GM19099 (cell line): ENCODE data around the gene FMNL3.

Experiments used
- POLR2A ChIP-seq: IDR thresholded peaks from 3 replicates; pipeline ENCODE4 v1.6.1; 2011; ENCODE audit warnings: low read depth; ENCODE audit not compliant: insufficient read length; ENCODE audit errors: extremely low read depth

Gene FMNL3

DNA sequence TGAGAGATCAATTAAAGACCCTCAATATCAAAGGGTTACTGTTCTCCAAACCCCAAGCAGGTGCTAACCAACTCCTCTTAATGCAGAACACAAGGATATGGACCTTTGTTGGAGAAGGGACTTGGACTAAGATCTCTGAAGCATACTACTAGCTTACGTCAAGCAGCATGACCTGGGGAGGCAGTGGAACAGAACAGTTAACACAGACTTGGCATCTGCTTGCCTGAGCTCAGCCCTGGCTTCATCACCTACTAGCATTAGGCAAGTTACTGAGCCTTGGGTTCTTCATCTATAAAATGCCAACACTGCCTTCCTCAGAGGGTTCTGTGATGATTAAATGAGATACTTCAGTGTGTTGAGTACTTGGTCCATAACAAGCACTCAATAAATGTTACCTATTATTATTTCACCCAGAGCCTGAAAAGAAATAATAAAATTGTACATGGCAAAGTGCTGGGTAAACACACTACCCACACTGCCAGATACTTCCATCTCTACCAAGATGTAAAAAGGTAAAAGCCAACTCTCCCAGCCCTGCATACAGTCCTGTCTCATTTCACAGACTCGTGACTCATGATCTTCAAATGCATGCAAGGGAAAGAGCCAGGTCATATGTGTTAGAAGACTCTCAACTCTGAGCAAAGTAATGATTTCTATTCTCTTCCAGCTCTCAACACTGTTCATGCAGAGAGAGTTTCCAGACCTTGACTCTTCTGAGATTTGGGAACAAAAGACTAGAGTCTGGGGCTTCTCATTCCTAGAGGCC is 39.7 kb downstream of the FMNL3 start:
- TF ChIP-seq POLR2A = no peak

DNA sequence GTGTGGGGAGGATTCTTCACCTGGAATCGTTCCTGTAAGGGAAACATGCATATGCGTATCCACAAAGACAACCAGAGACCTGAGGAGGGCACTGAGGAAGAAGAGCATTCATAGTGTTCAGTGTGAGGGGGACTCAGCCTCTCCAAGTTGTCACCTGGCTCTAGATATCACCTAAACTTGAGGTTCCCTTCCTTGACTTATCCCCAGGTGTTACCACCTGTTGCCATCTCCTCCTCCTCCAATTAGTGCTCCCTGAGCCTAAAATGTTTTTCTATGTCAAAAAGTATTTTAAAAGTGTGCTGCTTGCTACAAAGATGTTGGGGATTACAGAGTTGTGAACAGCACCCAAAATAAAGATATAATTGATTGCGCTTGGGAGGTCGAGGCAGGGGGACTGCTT is 41.0 kb downstream of the FMNL3 start:
- TF ChIP-seq POLR2A = no peak

DNA sequence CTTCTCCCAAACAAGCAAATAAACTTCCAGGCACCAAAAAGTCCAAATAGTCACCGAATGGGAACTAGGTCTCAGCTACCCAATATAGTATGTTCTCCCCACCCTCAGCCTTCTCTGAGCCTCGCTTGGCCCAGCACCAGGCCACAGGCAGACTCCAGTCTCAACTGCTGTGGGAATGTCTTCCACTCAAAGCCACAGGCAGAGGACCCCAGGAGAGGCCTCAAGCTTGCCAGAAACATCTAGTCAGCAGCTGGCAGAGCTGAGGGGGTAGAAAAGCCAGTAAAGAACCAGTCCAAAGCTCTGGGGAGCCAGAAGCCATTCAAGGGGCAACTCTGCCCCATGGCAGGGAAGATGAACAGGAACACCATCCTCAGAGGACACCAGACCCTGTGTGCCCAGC is 41.8 kb downstream of the FMNL3 start:
- no peak for TF ChIP-seq POLR2A

DNA sequence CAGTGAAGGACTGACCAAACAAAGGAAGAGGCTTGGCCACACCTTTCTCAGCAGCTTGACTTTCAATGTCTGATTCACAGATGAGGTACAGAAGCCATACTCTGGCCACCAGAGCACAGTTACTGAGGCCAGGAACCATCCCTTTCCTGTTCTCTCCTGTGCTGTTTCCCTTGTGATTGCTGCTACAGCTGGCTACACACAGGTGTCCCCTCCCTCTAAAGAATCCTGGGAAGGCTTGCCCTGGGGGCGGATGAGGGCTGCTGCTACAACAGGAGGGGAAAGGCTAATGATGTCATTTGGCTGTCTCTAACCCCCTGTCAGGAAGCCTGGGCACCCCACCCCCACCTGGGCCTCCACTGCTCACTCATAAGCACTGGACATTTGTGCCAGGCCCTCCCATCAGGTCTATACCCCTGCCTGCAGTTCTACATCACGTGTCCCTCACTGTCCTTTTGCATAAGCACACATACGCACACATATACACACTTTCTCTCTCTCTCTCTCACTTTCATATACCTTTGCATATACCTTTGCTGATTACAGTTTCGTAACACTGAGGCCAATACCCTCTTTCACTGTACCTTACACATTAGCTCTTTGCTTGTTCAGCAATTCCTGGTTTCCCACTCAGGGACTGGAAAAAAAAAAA is 42.5 kb downstream of the FMNL3 start:
- no peak for TF ChIP-seq POLR2A

DNA sequence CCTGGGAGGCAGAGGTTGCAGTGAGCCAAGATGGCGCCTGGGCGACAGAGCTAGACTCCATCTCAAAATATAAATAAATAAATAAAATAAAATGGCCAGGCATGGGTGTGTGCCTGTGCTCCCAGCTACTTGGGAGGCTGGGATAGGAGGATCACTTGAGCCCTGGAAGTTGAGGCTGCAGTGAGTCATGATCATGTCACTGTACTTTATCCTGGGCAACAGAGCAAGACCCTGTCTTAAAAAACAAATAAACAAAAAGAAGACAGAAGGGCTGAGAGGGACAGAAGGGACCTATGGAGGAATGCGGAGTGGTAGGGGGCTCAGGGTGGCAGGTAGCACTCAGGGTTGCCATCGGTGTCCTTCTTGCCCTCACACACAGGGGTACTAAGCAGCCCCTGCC is 43.0 kb downstream of the FMNL3 start:
- no peak for TF ChIP-seq POLR2A

DNA sequence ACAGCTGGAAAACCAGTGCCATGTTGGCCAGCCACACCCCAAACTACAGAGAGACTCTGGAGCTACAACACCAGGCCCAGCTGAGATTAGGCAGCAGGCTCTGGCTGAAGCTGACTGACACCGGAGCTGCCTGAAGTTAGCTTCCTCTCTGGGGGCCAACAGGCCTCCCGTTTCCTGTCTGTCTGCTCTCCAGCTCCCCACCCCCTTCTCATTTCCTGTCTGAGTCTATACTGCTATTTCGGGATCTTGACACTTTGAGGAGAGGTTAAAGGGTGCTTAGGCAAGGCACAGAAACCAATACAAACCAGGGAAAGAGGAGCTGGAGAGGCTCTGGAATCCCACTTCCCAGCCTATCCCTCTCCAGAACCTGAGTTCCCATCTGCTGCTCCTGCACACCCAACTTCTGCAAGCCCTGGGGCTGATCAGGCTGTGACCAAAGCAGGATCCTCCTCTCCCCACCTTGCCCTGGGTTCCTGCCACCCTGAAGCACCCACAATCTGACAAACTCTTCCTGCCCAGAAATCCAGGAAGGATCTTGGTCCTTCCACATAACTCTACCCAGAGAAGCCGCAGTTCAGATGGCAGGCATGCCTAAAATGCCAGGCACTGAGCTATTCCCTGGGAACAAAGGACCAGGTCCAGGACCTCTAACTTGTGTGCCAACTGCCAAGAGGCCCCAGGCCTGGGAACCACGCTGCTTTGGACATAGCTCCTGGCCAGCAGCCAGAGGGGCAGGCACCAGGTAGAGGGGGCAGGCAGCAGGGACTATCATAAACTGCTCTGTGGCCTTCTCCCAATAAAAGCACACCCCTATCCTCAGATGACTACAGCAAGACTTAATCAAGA is 44.0 kb downstream of the FMNL3 start:
- TF ChIP-seq POLR2A = peak; percentile 66

DNA sequence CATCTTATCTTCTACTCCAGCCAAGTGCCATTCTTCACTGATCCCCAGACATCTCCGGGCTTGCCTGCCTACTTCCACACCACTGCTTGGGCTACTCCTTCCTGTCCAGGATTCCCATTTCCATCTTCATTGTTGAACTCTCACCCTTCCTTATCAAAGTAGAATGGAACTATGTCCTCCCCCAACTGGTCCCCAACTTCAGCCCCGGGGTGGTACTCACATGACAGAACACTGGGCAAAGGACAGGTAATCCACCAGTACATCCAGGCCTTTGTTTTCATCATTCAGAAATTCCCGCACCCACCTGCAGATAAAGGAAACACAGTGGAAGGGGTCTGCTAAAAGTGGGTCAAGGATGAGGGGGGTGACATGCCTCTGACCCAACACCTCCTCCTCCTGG is 45.5 kb downstream of the FMNL3 start:
- TF ChIP-seq POLR2A = no peak

DNA sequence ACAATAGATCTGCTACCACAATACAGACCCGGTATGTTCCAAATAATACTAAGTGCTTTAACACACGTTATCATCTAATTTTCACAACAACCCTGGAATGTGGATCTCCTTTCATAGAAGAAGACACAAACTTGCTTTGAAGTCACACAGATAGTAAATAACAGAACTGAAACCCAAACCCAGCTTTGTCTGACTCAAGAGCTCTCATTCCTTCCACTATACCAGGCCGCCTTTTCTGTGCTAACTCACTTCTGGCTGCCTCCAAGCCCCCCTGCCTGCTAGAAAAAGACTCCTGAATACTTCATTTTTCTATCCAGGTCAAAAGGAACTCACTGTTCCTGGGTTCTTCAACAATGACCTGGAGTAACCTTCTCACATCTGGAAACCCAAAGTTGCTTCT is 46.0 kb downstream of the FMNL3 start:
- no peak for TF ChIP-seq POLR2A

DNA sequence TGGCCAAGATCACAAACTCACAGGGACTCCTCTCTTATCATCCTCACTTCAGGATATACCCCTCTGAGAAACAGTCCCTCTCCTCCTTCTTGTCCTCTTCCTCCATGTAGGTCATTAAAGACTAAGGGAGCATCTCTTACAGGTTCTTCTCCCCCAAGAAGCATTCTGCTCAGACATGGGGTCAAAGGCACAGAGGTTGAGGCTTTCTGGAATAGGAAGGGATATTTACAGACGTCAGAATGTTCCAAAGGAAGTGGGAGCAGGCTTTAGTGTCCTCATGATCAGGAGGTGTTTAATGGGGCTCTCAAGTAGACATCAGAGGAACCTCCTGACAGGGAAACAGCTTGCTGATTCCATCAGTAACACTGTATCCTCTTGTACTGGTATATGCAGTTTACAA is 47.5 kb downstream of the FMNL3 start:
- no peak for TF ChIP-seq POLR2A

DNA sequence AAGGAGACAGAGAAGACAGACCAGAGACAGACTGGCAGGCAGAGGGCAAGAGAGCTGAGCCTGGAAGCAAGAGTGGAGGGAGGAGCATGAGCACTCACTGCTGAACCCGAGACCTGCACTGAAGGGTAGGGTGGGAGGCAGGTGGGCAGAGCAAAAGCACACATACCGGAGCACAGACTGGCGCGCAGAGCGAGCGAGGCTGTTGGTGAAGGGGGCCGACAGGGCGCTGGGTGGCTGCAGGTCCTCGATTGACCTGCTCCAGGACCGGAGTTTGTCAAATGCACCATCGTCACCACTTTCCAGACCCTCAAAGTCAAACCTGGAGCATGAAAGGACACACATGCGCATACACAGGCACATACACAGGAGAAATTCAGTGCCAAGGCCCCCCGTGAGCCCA is 48.9 kb downstream of the FMNL3 start:
- no peak for TF ChIP-seq POLR2A

DNA sequence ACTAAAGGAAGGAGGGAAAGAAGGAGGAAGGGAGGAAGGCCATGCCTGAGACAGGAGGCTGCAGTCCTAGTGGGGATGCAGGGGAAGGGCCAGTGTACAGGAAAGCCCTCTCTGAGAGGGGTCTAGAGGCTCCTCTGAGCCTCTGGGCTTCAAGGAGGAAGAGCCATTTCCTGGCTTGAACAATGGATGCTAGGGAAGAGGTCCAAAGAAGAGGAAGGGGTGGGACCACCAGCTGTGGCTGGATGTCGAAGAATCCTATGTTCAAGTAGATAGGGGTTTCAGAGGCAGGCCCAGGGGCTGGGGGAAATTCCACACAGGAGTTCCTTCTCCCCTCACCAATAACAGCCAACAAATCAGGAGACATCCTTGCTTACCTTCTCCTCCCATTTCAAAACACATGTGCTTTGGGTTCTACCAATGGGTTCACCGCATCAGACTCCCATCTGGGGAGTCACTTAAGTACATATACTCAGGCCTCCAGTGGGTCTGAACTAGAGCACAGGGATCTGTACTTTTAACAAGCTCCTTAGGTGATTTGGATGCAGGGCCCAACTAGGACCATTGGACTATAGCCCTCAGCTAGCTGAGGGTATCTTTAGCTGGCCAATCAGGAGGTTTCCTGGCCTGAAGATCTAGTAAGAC is 51.5 kb downstream of the FMNL3 start:
- no peak for TF ChIP-seq POLR2A

DNA sequence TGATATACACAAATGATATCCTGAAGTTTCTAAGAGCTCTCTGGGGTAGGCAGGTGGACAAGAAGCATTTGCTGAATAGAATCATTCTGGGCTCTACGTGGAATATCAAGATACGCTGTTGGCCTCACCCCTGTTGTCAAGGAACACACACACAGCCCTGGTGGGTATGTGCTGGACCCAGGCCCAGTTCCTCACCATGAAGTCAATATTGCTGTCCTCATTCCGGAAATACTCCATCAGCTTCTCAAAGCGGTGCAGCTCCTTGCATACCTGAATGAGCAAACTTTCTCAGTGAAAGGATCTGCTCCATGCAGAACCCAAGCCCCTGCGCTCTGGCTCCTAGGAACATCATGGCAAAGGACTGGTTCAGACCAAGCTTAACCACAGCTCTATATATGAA is 52.5 kb downstream of the FMNL3 start:
- TF ChIP-seq POLR2A = no peak

DNA sequence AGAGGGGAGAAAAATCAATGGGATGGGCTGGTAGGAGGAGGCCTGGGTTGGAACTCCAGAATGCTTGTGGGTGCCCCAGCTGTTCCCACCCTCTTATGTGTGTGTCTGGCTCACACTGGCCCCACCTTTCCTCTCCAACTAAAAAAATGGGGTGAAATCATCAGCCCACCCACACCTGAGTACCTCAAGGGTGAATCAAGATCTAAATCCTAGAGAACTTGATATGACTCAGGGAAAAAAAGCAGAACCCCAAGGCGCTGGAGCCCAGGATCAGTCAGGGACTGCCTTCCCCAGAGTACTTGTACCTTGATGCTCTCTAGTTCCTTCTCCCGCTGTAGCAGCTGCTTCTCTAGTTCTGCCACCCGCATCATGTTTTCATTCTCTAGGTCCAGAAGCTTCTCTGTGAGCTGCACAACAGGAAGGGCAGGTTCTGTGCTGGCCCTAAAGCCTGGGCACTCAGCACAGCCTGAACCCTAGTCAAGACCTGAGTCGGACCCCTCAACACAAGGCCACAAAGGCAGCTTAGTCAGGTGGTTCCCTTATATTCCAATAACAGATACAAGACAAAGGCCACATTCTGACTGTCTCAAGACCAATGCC is 54.2 kb downstream of the FMNL3 start:
- TF ChIP-seq POLR2A = no peak

DNA sequence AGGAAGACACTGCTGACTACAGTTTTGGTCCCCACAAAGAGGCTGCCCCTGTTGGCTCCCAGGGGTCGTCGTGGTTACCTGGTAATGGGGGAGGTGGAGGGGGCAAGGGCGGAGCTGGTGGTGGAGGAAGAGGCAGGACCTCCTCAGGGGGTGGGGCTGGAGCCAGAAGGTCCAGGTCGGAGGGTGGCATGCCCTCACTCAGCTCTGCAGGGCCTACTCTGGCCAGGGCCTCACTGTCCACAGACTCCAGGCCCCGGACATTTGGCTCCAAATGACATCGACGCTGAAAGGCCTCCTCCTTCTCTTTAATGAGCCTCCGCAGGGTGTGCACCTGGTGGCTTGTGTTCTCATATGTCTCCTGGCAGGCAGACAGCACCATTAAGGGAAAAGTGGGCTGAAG is 55.4 kb downstream of the FMNL3 start:
- no peak for TF ChIP-seq POLR2A

DNA sequence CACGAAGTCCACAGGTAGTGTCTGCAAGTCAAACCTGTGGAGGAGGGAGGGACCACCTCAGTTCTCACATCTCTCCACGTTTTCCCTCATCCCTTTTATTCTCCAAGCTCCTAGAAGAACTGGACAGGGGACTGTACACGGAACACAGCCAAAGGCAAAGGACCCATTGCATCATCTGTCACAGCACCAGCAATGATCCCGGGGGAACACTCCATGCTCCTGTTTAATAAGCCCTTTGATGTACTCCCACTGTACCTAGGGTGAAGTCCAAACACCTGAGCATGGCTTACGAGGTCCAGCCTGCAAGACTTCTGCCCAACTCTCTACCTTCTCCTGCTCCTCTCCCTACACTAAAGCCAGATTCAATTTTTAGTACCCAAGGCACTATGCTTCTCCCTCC is 57.3 kb downstream of the FMNL3 start:
- TF ChIP-seq POLR2A = no peak
